ENCODE results near the gene SERINC5.

DNA sequence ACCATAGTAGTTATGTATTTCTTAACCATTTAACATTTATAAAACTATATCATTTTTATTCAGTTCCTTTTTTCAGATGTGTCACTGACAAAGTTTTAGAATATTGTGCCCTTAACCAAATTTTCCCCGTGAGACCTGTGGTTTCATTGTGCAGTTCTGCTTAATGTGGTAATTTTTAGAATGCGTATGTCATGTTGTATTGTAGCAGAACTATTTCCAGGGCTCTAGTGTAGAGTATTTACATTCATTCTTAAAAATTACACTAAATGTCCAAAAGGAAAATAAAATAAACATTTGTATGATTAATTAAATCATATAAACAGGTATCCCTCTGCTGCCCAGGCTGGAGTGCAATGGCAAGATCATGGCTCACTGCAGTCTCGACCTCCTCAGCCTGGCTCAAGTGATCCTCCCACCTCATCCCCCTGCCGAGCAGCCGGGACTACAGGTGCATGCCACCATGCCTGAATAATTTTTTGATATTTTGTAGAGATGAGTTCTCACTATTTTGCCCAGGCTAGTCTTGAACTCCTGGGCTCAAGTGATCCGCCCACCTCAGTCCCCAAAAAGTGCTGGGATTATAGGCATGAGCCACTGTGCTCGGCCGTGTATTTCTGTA lies 15.4 kb downstream of the SERINC5 start:
- TF ChIP-seq, protein P1, sequence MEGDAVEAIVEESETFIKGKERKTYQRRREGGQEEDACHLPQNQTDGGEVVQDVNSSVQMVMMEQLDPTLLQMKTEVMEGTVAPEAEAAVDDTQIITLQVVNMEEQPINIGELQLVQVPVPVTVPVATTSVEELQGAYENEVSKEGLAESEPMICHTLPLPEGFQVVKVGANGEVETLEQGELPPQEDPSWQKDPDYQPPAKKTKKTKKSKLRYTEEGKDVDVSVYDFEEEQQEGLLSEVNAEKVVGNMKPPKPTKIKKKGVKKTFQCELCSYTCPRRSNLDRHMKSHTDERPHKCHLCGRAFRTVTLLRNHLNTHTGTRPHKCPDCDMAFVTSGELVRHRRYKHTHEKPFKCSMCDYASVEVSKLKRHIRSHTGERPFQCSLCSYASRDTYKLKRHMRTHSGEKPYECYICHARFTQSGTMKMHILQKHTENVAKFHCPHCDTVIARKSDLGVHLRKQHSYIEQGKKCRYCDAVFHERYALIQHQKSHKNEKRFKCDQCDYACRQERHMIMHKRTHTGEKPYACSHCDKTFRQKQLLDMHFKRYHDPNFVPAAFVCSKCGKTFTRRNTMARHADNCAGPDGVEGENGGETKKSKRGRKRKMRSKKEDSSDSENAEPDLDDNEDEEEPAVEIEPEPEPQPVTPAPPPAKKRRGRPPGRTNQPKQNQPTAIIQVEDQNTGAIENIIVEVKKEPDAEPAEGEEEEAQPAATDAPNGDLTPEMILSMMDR (conservative IDR thresholded peaks at IDR 0.05; ENCODE audit: low read length), result no peak
- TF ChIP-seq EZH2phosphoT487 (IDR thresholded peaks at IDR 0.05; ENCODE audit: borderline replicate concordance), result no peak
